Measurements from ENCODE around the gene MS4A6E.

The MS4A6E gene

GRCh38 chr11:60377401-60378136, 50.5 kb downstream of the MS4A6E start:
- DNase-seq, result no peak

GRCh38 chr11:60378354-60378753, 51.3 kb downstream of the MS4A6E start, which contains the start of gene MS4A7:
Gene MS4A7 (plus strand): TSS chr11:60378532. CDS start chr11:60383142, 4,610 bp downstream.
- DNase-seq, result peak; percentile 63

- peak; percentile 7 for DNase-seq
Observed at GRCh38 chr11:60389279-60389910, 62.3 kb downstream of the MS4A6E start.

GRCh38 chr11:60390419-60390818, 63.4 kb downstream of the MS4A6E start:
- no peak for DNase-seq
